GM19238 (cell line): ENCODE measurements around the gene INF2.
"Not testable (repeated sequence)": the region's sequence is repeated elsewhere in the genome, so short reads cannot be mapped to it uniquely, and the experiment has no call there.

Experiments
- DNase-seq: peaks from one replicate; pipeline ENCODE4 v3.0.0; 2011; ENCODE audit warnings: low spot score; ENCODE audit not compliant: insufficient read length

INF2 gene

GRCh38 chr14:104657101-104657524 is 32.3 kb upstream of the INF2 start:
- no peak for DNase-seq

- DNase-seq, result no peak
These were observed 31.7 kb upstream of the INF2 start for GRCh38 chr14:104657563-104658324.

GRCh38 chr14:104658325-104658712 is 31.1 kb upstream of the INF2 start:
- no peak for DNase-seq

- no peak for DNase-seq
These were observed 30.3 kb upstream of the INF2 start for GRCh38 chr14:104659146-104659545.

GRCh38 chr14:104659764-104660523 is 29.5 kb upstream of the INF2 start:
- no peak for DNase-seq

GRCh38 chr14:104660597-104660996 is 28.8 kb upstream of the INF2 start:
- peak; percentile 74 for DNase-seq

GRCh38 chr14:104661086-104661485 is 28.3 kb upstream of the INF2 start:
- no peak for DNase-seq

- not testable (repeated sequence) for DNase-seq
These were observed 27.8 kb upstream of the INF2 start for GRCh38 chr14:104661528-104662157.

- DNase-seq, result not testable (repeated sequence)
These were observed 26.9 kb upstream of the INF2 start for GRCh38 chr14:104662472-104662871.

GRCh38 chr14:104664107-104664506 is 25.3 kb upstream of the INF2 start:
- no peak for DNase-seq

GRCh38 chr14:104664588-104664987 is 24.8 kb upstream of the INF2 start:
- DNase-seq, result no peak

GRCh38 chr14:104665114-104665656 is 24.2 kb upstream of the INF2 start:
- no peak for DNase-seq

GRCh38 chr14:104665657-104666522 is 23.5 kb upstream of the INF2 start:
- no peak for DNase-seq

- DNase-seq, result not testable (repeated sequence)
These were observed 22.9 kb upstream of the INF2 start for GRCh38 chr14:104666523-104666895.

GRCh38 chr14:104666981-104667380 is 22.4 kb upstream of the INF2 start:
- no peak for DNase-seq

GRCh38 chr14:104669697-104670096 is 19.7 kb upstream of the INF2 start:
- DNase-seq, result no peak

GRCh38 chr14:104671330-104671977 is 18.0 kb upstream of the INF2 start:
- DNase-seq, result not testable (repeated sequence)

- not testable (repeated sequence) for DNase-seq
These were observed 17.3 kb upstream of the INF2 start for GRCh38 chr14:104672119-104672518.

GRCh38 chr14:104673481-104673880 is 15.9 kb upstream of the INF2 start:
- no peak for DNase-seq

GRCh38 chr14:104675447-104675846 is 14.0 kb upstream of the INF2 start:
- DNase-seq, result no peak
